Thyroid gland (tissue), 4 donors: ENCODE data around the gene PCBP3.

ENCODE experiments used
- CTCF ChIP-seq, 6 experiments: fragments of 200-600 bp in 3 of 6; fragments of 450-650 bp in 3 of 6; sonication (generic) in 3 of 6; IDR thresholded peaks; one replicate each; pipeline ENCODE4 v1.5.1; 2016 to 2019; ENCODE audit warnings: antibody characterized with exemption in 6 of 6, mild to moderate bottlenecking in 2 of 6, inconsistent platforms in 1 of 6, moderate library complexity in 1 of 6
- POLR2A ChIP-seq, 2 donors: fragments of 450-650 bp; IDR thresholded peaks; one replicate each; pipeline ENCODE4 v1.6.1; 2017; ENCODE audit warnings: antibody characterized with exemption in 2 of 2, mild to moderate bottlenecking in 2 of 2, moderate library complexity in 1 of 2

DNA sequence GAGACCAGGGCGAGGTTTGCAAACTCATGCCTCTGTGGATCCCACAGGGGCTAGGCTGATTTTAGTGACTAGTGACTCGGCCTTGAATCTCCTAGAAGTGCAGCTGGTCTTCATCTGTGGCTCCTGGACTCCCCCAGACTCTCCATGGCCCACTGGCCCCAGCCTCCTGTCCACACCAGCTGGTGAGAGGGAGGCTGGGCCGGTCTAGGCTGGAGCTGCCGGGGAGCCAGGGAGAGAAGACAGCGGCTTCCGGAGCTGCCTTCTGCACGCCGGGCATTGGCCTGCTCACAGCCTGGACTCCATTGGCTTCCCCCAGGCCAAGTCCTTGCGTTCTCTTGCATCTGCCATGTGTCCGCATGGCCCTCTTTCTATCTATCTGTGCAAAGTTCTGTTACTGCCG lies 285.9 kb downstream of the PCBP3 start:
- TF ChIP-seq CTCF (IDR thresholded peaks at IDR 0.05) (no peak), POLR2A (IDR thresholded peaks at IDR 0.05) (no peak)
